HCT116 (cell line): Measurements from ENCODE around the gene HPCA.

ENCODE experiments used
- CEBPB ChIP-seq: IDR thresholded peaks from 2 replicates; pipeline ENCODE4 v1.6.1; 2012; ENCODE audit warnings: low read depth
- CTCF ChIP-seq, 3 experiments: fragments of 200-600 bp in 1 of 3; sonication (generic) in 1 of 3; IDR thresholded peaks in 2 of 3; conservative IDR thresholded peaks in 1 of 3; 2 replicates each; pipeline ENCODE4 v1.5.1; 2012 to 2017; ENCODE audit warnings: low read depth in 2 of 3, low read length in 2 of 3, antibody characterized with exemption in 1 of 3, borderline replicate concordance in 1 of 3, control low read depth in 1 of 3, mild to moderate bottlenecking in 1 of 3, mixed read lengths in 1 of 3, mixed run types in 1 of 3, moderate library complexity in 1 of 3; ENCODE audit not compliant: insufficient read depth in 1 of 3
- POLR2AphosphoS5 ChIP-seq: IDR thresholded peaks from 2 replicates; pipeline ENCODE4 v1.6.1; 2011; ENCODE audit warnings: mild to moderate bottlenecking, low read depth, low read length, moderate library complexity
- SIN3A ChIP-seq: IDR thresholded peaks from 2 replicates; pipeline ENCODE4 v1.6.1; 2012; ENCODE audit warnings: low read depth

GRCh38 chr1:32868085-32868484, 18.2 kb upstream of the HPCA start:
- TF ChIP-seq POLR2AphosphoS5: no peak
- no peak for TF ChIP-seq SIN3A
- TF ChIP-seq CTCF (IDR thresholded peaks at IDR 0.05 in 2 of 3, conservative IDR thresholded peaks at IDR 0.05 in 1 of 3; ENCODE audit: borderline replicate concordance in 1 of 3, insufficient read depth in 1 of 3, low read depth in 2 of 3, low read length in 2 of 3): no peak
- TF ChIP-seq CEBPB: no peak
